ENCODE measurements around the gene TRABD2B.

TRABD2B gene

GRCh38 chr1:47779613-47780012, 217.6 kb downstream of the TRABD2B start:
- no peak for TF ChIP-seq CTCF (IDR thresholded peaks at IDR 0.05; ENCODE audit: low read depth, low read length, poor library complexity, severe bottlenecking)
- no peak for TF ChIP-seq EZH2phosphoT487 (IDR thresholded peaks at IDR 0.05; ENCODE audit: borderline replicate concordance, low read length)
- Histone ChIP-seq H3K9me2 (replicated peaks; ENCODE audit: control insufficient read depth, low read length) (no peaks in the 10 kb centered on the region), H3K36me3 (ENCODE audit: control insufficient read depth, low read length) (no peaks in the 10 kb centered on the region), H3K27ac (ENCODE audit: low read depth, low read length) (no peak overlapping the region), H3K4me2 (ENCODE audit: low read length) (no peak overlapping the region), H3K27me3 (ENCODE audit: control insufficient read depth, low read length) (no peaks in the 10 kb centered on the region; the same call in 1 of the 2 replicates), H3K4me3 (ENCODE audit: low read length) (no peak overlapping the region), H3K9me3 (ENCODE audit: control insufficient read depth, insufficient read depth, low read length) (no peaks in the 10 kb centered on the region), H3F3A (ENCODE audit: control insufficient read depth, insufficient read depth) (no peaks in the 10 kb centered on the region), H3K79me2 (ENCODE audit: control insufficient read depth, low read length) (no peaks in the 10 kb centered on the region), H4K20me1 (ENCODE audit: control insufficient read depth, insufficient read depth, low read depth, low read length) (no peaks in the 10 kb centered on the region), H3K4me1 (ENCODE audit: control insufficient read depth, low read length) (no peaks in the 10 kb centered on the region)

DNA sequence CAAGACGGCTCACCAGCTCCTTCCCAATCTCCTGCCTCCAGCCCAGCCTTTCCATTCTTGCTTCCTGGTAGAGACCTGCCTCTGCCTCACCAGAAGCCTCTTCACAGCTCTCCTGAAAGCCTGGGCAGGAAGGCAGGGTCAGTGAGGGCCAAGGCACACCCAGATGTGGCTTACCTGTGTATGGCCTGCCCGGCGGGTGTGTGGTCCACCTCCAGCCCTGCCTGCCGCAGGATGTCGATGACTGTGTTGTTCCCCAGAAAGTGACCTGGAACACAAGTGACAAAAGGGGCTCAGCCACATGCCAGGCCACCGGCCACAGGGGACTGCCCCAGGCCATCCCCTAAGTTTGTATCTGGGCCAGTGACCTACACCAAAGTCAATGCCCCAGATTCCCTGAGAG, 218.9 kb downstream of the TRABD2B start:
- H3K27ac ChIP-seq (ENCODE audit: low read depth, low read length), result no peak overlapping the region
- no peaks in the 10 kb centered on the region; the same call in 1 of the 2 replicates for H3K27me3 ChIP-seq (ENCODE audit: control insufficient read depth, low read length)
- no peaks in the 10 kb centered on the region for H3K4me1 ChIP-seq (ENCODE audit: control insufficient read depth, low read length)

GRCh38 chr1:47777322-47777721, 219.9 kb downstream of the TRABD2B start:
- no peak for TF ChIP-seq EZH2phosphoT487 (IDR thresholded peaks at IDR 0.05; ENCODE audit: borderline replicate concordance, low read length)
- TF ChIP-seq CTCF (IDR thresholded peaks at IDR 0.05; ENCODE audit: low read depth, low read length, poor library complexity, severe bottlenecking), result no peak
- no peaks in the 10 kb centered on the region for H3F3A ChIP-seq (ENCODE audit: control insufficient read depth, insufficient read depth)
- no peaks in the 10 kb centered on the region for H3K79me2 ChIP-seq (ENCODE audit: control insufficient read depth, low read length)
- no peak overlapping the region for H3K27ac ChIP-seq (ENCODE audit: low read depth, low read length)
- no peaks in the 10 kb centered on the region for H3K4me1 ChIP-seq (ENCODE audit: control insufficient read depth, low read length)
- H3K9me2 ChIP-seq (replicated peaks; ENCODE audit: control insufficient read depth, low read length), result no peaks in the 10 kb centered on the region
- no peaks in the 10 kb centered on the region for H3K9me3 ChIP-seq (ENCODE audit: control insufficient read depth, insufficient read depth, low read length)
- H3K27me3 ChIP-seq (ENCODE audit: control insufficient read depth, low read length), result no peaks in the 10 kb centered on the region
- no peak overlapping the region for H3K4me2 ChIP-seq (ENCODE audit: low read length)
- no peaks in the 10 kb centered on the region for H3K36me3 ChIP-seq (ENCODE audit: control insufficient read depth, low read length)
- H3K4me3 ChIP-seq (ENCODE audit: low read length), result no peak overlapping the region
- H4K20me1 ChIP-seq (ENCODE audit: control insufficient read depth, insufficient read depth, low read depth, low read length), result no peaks in the 10 kb centered on the region

More for the DNA sequence above, 218.9 kb downstream of the TRABD2B start:
- H3K9me2 ChIP-seq (replicated peaks; ENCODE audit: control insufficient read depth, low read length), result no peaks in the 10 kb centered on the region
- no peak overlapping the region for H3K4me3 ChIP-seq (ENCODE audit: low read length)
- H3K36me3 ChIP-seq (ENCODE audit: control insufficient read depth, low read length), result no peaks in the 10 kb centered on the region
- H3K4me2 ChIP-seq (ENCODE audit: low read length), result no peak overlapping the region
- no peaks in the 10 kb centered on the region for H4K20me1 ChIP-seq (ENCODE audit: control insufficient read depth, insufficient read depth, low read depth, low read length)
- no peaks in the 10 kb centered on the region for H3K9me3 ChIP-seq (ENCODE audit: control insufficient read depth, insufficient read depth, low read length)
- no peaks in the 10 kb centered on the region for H3F3A ChIP-seq (ENCODE audit: control insufficient read depth, insufficient read depth)
- H3K79me2 ChIP-seq (ENCODE audit: control insufficient read depth, low read length), result no peaks in the 10 kb centered on the region
- TF ChIP-seq EZH2phosphoT487 (IDR thresholded peaks at IDR 0.05; ENCODE audit: borderline replicate concordance, low read length), result no peak
- TF ChIP-seq CTCF (IDR thresholded peaks at IDR 0.05; ENCODE audit: low read depth, low read length, poor library complexity, severe bottlenecking), result no peak
